ENCODE measurements around the gene EIF4E2.

The EIF4E2 gene

DNA sequence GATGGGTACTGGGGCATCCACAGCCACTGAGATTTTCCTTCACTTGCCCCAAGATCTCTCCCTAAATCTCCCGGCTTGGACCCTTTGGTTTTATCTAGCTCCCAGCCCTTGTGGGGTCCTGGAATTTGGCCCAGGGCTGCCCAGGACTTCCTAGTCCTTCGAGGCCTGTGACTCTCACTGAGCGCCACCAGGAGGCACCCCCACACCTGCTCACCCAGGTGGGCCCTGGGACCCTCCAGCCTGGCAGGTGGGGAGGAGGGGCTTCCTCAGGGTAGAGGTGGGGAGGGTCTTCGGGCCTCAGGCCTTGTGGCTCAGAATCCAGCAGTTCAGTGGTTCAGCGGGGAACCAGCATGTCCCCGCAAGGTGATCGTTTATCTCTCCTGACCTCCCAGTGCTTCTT is 42.2 kb upstream of the EIF4E2 start:
- TF ChIP-seq EZH2 (optimal IDR thresholded peaks at IDR 0.05; ENCODE audit: low read depth, low read length), result no peak
- TF ChIP-seq, protein P1, sequence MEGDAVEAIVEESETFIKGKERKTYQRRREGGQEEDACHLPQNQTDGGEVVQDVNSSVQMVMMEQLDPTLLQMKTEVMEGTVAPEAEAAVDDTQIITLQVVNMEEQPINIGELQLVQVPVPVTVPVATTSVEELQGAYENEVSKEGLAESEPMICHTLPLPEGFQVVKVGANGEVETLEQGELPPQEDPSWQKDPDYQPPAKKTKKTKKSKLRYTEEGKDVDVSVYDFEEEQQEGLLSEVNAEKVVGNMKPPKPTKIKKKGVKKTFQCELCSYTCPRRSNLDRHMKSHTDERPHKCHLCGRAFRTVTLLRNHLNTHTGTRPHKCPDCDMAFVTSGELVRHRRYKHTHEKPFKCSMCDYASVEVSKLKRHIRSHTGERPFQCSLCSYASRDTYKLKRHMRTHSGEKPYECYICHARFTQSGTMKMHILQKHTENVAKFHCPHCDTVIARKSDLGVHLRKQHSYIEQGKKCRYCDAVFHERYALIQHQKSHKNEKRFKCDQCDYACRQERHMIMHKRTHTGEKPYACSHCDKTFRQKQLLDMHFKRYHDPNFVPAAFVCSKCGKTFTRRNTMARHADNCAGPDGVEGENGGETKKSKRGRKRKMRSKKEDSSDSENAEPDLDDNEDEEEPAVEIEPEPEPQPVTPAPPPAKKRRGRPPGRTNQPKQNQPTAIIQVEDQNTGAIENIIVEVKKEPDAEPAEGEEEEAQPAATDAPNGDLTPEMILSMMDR (IDR thresholded peaks at IDR 0.05; ENCODE audit: low read length), result no peak
- TF ChIP-seq EZH2phosphoT487 (IDR thresholded peaks at IDR 0.05; ENCODE audit: low read length), result no peak
- Histone ChIP-seq H3K4me3 (ENCODE audit: low read length) (no peak overlapping the region), H3K36me3 (replicated peaks; ENCODE audit: insufficient read depth, low read length) (no peaks in the 10 kb centered on the region), H3K27me3 (replicated peaks; ENCODE audit: insufficient read depth, low read length) (peaks cover 34% of the 10 kb centered on the region), H3K9me2 (replicated peaks; ENCODE audit: insufficient read depth, low read length) (no peaks in the 10 kb centered on the region), H2AFZ (ENCODE audit: low read length) (no peak overlapping the region), H3K4me1 (ENCODE audit: low read length) (no peaks in the 10 kb centered on the region), H3K4me2 (ENCODE audit: low read depth, low read length) (no peak overlapping the region), H3F3A (ENCODE audit: insufficient read depth, low read length) (no peaks in the 10 kb centered on the region), H3K27ac (ENCODE audit: low read length) (no peak overlapping the region), H3K9ac (ENCODE audit: low read length) (no peak overlapping the region), H4K20me1 (ENCODE audit: insufficient read depth, low read length) (no peaks in the 10 kb centered on the region), H3K9me3 (replicated peaks; ENCODE audit: insufficient read depth, low read length) (no peaks in the 10 kb centered on the region), H3K79me2 (ENCODE audit: low read length) (no peaks in the 10 kb centered on the region)
- no peak for DNase-seq

DNA sequence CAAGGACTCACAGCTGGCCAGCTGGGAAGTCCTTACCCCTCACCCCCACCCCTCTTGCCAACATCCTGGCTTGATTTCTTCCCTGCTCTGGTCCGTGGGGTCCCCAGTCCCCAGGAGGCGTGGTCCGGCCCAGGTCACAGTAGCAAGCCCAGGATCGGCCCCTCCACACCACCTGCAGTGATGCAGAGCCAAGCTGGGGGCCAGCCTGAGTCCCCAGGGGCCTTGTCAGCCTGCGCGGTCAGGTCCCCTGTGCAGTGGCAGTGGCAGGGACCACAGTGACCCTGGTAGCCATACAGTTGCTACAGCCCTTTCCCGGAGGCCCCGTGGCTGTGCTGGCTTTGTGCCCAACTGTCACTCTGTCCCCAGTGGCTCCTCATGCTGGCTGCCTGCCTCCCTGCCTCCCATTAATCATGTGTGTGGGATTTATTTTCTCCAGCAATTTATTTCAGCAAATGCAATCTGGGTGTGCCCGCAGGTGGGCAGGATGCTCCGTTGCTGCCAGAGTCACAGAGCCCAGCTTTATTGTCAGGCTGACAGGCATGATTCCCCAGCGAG is 39.1 kb upstream of the EIF4E2 start:
- H3K36me3 ChIP-seq (replicated peaks; ENCODE audit: insufficient read depth, low read length), result no peaks in the 10 kb centered on the region
- H3F3A ChIP-seq (ENCODE audit: insufficient read depth, low read length), result no peaks in the 10 kb centered on the region
- H3K79me2 ChIP-seq (ENCODE audit: low read length), result no peaks in the 10 kb centered on the region
- H3K27ac ChIP-seq (ENCODE audit: low read length), result no peak overlapping the region
- peaks cover 4% of the 10 kb centered on the region; the same call in 1 of the 2 replicates for H3K27me3 ChIP-seq (replicated peaks; ENCODE audit: insufficient read depth, low read length)
- no peak overlapping the region for H3K4me2 ChIP-seq (ENCODE audit: low read depth, low read length)
- no peak overlapping the region for H2AFZ ChIP-seq (ENCODE audit: low read length)
- no peak overlapping the region for H3K9ac ChIP-seq (ENCODE audit: low read length)
- TF ChIP-seq EZH2 (optimal IDR thresholded peaks at IDR 0.05; ENCODE audit: low read depth, low read length) (no peak), EZH2phosphoT487 (IDR thresholded peaks at IDR 0.05; ENCODE audit: low read length) (no peak)
- TF ChIP-seq, protein P1 (IDR thresholded peaks at IDR 0.05; ENCODE audit: low read length), result no peak
- H3K9me3 ChIP-seq (replicated peaks; ENCODE audit: insufficient read depth, low read length), result no peaks in the 10 kb centered on the region
- no peaks in the 10 kb centered on the region for H3K9me2 ChIP-seq (replicated peaks; ENCODE audit: insufficient read depth, low read length)
- DNase-seq, result no peak
- H3K4me1 ChIP-seq (ENCODE audit: low read length), result no peaks in the 10 kb centered on the region
- H3K4me3 ChIP-seq (ENCODE audit: low read length), result no peak overlapping the region
- H4K20me1 ChIP-seq (ENCODE audit: insufficient read depth, low read length), result no peaks in the 10 kb centered on the region

DNA sequence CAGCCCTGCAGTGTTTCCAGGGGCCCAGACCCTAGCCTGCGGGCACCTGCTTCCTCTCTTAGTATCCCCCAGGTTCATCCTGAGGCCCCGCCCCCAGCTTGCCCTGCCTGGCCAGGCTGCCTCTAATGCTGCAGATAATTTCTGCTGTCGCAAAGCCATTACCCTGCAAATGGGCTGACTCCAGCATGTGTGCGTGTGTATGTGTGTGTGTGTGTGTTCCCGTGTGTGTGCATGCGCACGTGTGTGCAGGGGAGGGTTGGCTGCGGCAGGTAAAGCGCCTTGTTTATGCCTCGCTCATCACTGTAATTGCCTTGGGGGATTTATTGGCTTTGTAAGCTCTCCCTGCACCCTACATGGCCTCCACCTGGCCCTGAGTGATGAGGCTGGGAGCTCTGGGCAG is 37.9 kb upstream of the EIF4E2 start:
- H3K27ac ChIP-seq (ENCODE audit: low read length), result no peak overlapping the region
- no peak overlapping the region for H2AFZ ChIP-seq (ENCODE audit: low read length)
- H3K36me3 ChIP-seq (replicated peaks; ENCODE audit: insufficient read depth, low read length), result no peaks in the 10 kb centered on the region
- no peaks in the 10 kb centered on the region for H3K79me2 ChIP-seq (ENCODE audit: low read length)
- no peak overlapping the region for H3K4me2 ChIP-seq (ENCODE audit: low read depth, low read length)
- no peak overlapping the region for H3K4me3 ChIP-seq (ENCODE audit: low read length)
- H4K20me1 ChIP-seq (ENCODE audit: insufficient read depth, low read length), result no peaks in the 10 kb centered on the region
- TF ChIP-seq EZH2phosphoT487 (IDR thresholded peaks at IDR 0.05; ENCODE audit: low read length), result no peak
- TF ChIP-seq, protein P1 (IDR thresholded peaks at IDR 0.05; ENCODE audit: low read length), result no peak
- no peak overlapping the region for H3K9ac ChIP-seq (ENCODE audit: low read length)
- no peaks in the 10 kb centered on the region for H3K9me2 ChIP-seq (replicated peaks; ENCODE audit: insufficient read depth, low read length)
- H3K9me3 ChIP-seq (replicated peaks; ENCODE audit: insufficient read depth, low read length), result no peaks in the 10 kb centered on the region
- peaks cover 4% of the 10 kb centered on the region; the same call in 1 of the 2 replicates for H3K27me3 ChIP-seq (replicated peaks; ENCODE audit: insufficient read depth, low read length)
- no peaks in the 10 kb centered on the region for H3K4me1 ChIP-seq (ENCODE audit: low read length)
- DNase-seq, result no peak
- H3F3A ChIP-seq (ENCODE audit: insufficient read depth, low read length), result no peaks in the 10 kb centered on the region
